IPS DF 6.9 (cell line): ENCODE data around the gene PABPN1L.

ENCODE experiments used
- DNase-seq: peaks from one replicate; pipeline ENCODE4 v3.0.0-alpha.2; 2013; ENCODE audit warnings: low read depth, low spot score
- H3K27ac ChIP-seq: one replicate; pipeline ENCODE4 v1.5.1; 2013; ENCODE audit warnings: low read length, control low read depth
- H3K27me3 ChIP-seq: 2 replicates; pipeline ENCODE4 v1.6.1; 2013; ENCODE audit warnings: mild to moderate bottlenecking, low read length; ENCODE audit not compliant: control insufficient read depth, insufficient read depth
- H3K36me3 ChIP-seq: 2 replicates; pipeline ENCODE4 v1.6.1; 2013; ENCODE audit warnings: low read length; ENCODE audit not compliant: control insufficient read depth, insufficient read depth
- H3K4me1 ChIP-seq: 2 replicates; pipeline ENCODE4 v1.6.1; 2013; ENCODE audit warnings: low read length; ENCODE audit not compliant: control insufficient read depth, insufficient read depth
- H3K4me3 ChIP-seq: 2 replicates; pipeline ENCODE4 v1.5.1; 2013; ENCODE audit warnings: mild to moderate bottlenecking, low read length
- H3K9me3 ChIP-seq: 2 replicates; pipeline ENCODE4 v1.6.1; 2013; ENCODE audit warnings: low read length, inconsistent platforms; ENCODE audit not compliant: control insufficient read depth, insufficient read depth
- WGBS: extraction: QIAGEN DNeasy Blood & Tissue Kit; methylation state at CpG from one replicate; pipeline ENCODE4 v1.1.7; 2013; ENCODE audit warnings: mixed read lengths, missing lambda C conversion rate; ENCODE audit not compliant: insufficient read length, insufficient coverage; 5-methylcytosine and 5-hydroxymethylcytosine counted together

Gene PABPN1L, protein sequence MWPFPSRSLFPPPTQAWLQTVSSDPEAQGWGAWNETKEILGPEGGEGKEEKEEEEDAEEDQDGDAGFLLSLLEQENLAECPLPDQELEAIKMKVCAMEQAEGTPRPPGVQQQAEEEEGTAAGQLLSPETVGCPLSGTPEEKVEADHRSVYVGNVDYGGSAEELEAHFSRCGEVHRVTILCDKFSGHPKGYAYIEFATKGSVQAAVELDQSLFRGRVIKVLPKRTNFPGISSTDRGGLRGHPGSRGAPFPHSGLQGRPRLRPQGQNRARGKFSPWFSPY

DNA sequence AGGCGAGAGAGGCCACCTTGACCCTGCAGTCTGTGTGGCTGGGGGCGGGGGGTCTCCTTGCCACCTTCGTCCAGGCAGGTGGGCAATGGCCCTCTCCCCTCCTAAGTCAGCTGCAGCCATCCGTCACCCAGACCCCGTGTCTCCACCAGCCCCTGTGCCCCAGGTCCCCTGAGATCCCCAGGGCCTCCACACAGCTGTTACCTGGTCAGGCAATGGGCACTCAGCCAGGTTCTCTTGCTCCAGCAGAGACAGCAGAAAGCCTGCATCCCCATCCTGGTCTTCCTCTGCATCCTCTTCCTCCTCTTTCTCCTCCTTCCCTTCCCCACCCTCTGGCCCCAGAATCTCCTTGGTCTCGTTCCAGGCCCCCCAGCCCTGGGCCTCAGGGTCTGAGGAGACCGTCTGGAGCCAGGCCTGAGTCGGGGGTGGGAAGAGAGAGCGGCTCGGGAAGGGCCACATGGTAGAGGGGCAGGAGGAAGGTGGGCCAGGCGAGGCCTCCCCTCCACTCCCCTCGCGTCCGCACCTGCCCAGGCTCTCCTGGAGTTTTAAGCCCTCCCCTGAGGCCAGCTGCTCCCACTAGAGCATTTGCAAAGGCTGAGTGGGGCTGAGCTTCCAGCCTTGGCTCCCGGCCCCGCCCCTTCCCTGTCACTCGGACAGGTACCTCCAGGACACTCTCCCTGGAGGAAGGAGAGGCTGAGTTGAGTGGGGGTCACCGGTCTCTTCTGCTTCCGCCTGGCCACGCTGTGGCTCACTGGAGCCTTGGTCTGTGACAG, at the start of gene PABPN1L:
TSS of gene PABPN1L (minus strand) at position 510 of the 770 bp plus-strand sequence. CDS start at position 456, 54 bp downstream.
- no peak within 1 kb of the TSS for H3K4me3 ChIP-seq
- H3K27me3 ChIP-seq = no peaks in the 10 kb centered on the region
- no peak for DNase-seq
- no peaks in the 10 kb centered on the region for H3K4me1 ChIP-seq
- WGBS = no CpG with 5 or more reads among the region's 20 CpGs
- H3K9me3 ChIP-seq = no peaks in the 10 kb centered on the region
- H3K36me3 ChIP-seq = peaks cover 5% of the 10 kb centered on the region; the same call in 1 of the 2 replicates
- no peak within 1 kb of the TSS for H3K27ac ChIP-seq

- no peak overlapping the region for H3K4me3 ChIP-seq
- no peaks in the 10 kb centered on the region for H3K27me3 ChIP-seq
- H3K27ac ChIP-seq = no peak overlapping the region
- H3K4me1 ChIP-seq = peaks cover 1% of the 10 kb centered on the region; the same call in 1 of the 2 replicates
- no peaks in the 10 kb centered on the region for H3K9me3 ChIP-seq
- WGBS = no CpG with 5 or more reads among the region's 30 CpGs
- DNase-seq = no peak
- H3K36me3 ChIP-seq = no peaks in the 10 kb centered on the region; the same call in 1 of the 2 replicates
These were observed 49.3 kb upstream of the PABPN1L start for GRCh38 chr16:88915639-88916327.

DNA sequence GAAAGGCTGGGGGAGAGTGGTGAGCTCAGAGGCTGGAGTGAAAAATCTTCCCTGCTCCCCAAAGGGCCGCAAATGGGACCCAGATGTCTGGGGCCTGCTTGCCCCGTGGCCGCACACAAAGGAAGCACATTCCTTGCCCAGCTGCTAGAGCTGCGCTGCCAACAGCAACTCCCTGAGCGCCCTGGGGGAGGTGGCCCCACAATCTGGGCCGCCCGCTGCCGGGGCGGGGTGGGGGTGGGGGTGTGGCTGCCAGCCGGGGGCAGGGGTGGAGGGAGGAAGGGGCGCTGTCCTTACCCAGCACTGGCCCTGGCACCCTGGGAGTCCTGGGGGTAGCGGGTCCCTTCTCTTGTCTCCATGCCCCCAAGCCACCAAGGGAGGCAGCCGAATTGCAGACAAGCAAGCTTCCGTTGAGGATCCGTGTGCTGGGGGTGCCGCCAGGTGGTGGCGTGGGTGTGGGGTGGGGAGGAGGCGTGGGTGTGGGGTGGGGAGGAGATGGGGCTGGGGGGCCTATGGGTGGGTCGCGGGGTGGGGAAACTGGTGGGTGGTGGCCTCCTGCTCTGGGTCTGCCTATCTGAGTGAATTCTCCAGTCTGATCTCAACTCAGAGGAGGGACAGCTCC, 48.4 kb upstream of the PABPN1L start:
- Histone ChIP-seq H3K36me3 (no peaks in the 10 kb centered on the region; the same call in 1 of the 2 replicates), H3K4me1 (peaks cover 1% of the 10 kb centered on the region; the same call in 1 of the 2 replicates), H3K27me3 (no peaks in the 10 kb centered on the region), H3K9me3 (no peaks in the 10 kb centered on the region), H3K4me3 (no peak overlapping the region), H3K27ac (no peak overlapping the region)
- DNase-seq = no peak
- WGBS = no CpG with 5 or more reads among the region's 20 CpGs

DNA sequence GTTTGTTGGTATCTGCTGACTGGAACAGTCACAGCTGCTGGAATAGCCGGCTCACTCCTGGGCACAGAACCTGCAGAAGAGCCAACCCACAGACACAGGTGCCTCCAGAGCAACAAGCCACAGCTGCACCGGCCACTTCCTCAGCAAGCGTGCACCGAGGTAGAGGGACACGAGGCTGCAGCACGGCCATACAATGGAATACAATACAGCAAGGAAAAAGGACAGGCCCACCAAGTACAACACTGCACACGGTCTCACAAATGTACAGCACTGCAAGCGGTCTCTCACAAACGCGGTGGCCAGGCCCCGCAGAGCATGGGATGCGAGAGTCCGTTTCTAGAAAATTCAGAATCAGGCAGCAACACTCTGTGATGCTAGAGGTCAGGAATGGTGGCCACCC, 47.4 kb upstream of the PABPN1L start:
- Histone ChIP-seq H3K27ac (no peak overlapping the region), H3K4me3 (no peak overlapping the region), H3K9me3 (no peaks in the 10 kb centered on the region), H3K4me1 (peaks cover 1% of the 10 kb centered on the region; the same call in 1 of the 2 replicates), H3K36me3 (no peaks in the 10 kb centered on the region; the same call in 1 of the 2 replicates), H3K27me3 (no peaks in the 10 kb centered on the region)
- DNase-seq = no peak
- WGBS = no CpG with 5 or more reads among the region's 13 CpGs

DNA sequence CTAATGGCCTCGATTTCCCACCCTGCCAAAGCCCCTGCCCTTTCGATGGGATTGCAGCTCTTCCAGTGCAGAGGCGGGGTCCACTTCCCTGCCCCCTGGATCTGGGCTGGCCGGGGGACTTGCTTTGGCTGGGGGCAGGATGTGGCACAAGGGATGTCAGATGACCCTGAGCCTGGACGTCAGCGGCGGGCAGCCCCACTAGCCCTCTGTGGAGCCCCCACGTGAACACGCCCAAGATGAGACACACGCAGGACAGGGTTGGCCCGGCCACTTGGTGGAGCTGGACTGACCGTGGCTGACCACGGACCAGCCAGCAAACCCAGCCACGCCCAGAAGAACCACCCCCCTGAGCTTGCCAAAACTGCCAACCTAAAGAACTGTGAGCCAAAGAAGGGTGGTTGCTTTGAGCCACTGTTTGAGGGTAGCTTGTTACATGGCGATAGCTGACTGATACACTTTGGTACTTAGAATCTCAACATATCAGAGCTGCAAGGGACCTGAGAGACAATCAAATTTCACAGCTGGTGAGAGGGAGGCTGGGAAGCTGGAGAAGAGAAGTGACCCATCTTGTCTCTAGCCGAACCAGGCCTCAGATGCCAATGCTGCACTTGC, 46.6 kb upstream of the PABPN1L start:
- no CpG with 5 or more reads among the region's 16 CpGs for WGBS
- Histone ChIP-seq H3K27me3 (no peaks in the 10 kb centered on the region), H3K4me3 (no peak overlapping the region)

DNA sequence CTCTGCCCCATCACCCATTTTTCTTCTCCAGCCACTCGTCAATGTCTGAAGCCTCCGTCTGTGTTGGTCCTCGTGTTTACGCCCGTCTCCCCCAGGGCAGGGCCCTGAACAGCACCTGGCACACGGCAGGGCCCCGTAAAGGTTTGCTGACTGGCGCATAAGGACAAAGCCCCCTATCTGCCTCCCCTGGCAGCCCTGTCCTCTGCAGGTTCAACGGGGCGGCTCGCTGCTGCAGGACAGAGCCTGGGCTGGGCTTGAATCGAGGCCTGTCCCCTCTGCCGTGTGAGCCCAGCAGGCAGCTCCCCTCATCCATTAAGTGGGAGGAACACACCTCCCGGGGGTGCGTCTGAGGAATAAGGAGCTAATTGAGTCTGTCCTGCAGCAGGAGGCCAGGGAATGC, 46.1 kb upstream of the PABPN1L start:
- H3K4me1 ChIP-seq = peaks cover 1% of the 10 kb centered on the region; the same call in 1 of the 2 replicates
- H3K27me3 ChIP-seq = no peaks in the 10 kb centered on the region
- DNase-seq = no peak
- no peaks in the 10 kb centered on the region; the same call in 1 of the 2 replicates for H3K36me3 ChIP-seq
- H3K27ac ChIP-seq = no peak overlapping the region
- H3K9me3 ChIP-seq = no peaks in the 10 kb centered on the region
- no peak overlapping the region for H3K4me3 ChIP-seq
- WGBS = no CpG with 5 or more reads among the region's 15 CpGs

More for the DNA sequence above, 46.6 kb upstream of the PABPN1L start:
- Histone ChIP-seq H3K27ac (no peak overlapping the region), H3K4me1 (peaks cover 1% of the 10 kb centered on the region; the same call in 1 of the 2 replicates), H3K36me3 (no peaks in the 10 kb centered on the region; the same call in 1 of the 2 replicates), H3K9me3 (no peaks in the 10 kb centered on the region)
- DNase-seq = no peak

DNA sequence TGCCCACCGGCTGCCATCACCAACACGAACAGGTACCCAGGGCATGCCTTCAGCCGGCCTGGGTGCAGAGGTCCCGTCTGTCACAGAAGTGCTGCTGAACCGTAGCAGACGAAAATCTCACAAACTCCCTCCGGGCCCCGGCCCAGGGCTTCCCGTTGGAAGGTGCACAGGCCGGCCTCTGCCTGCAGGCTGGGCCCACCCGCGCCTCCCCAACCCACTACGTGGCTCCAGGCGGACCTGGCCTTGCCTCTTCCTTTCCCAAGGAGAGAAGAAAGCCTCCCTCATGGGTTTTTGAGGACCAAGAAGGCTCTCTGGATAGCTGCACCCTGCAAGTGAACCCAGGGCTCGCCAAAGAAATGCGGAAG, 45.5 kb upstream of the PABPN1L start:
- no CpG with 5 or more reads among the region's 16 CpGs for WGBS
- H3K27me3 ChIP-seq = no peaks in the 10 kb centered on the region
- H3K27ac ChIP-seq = no peak overlapping the region
- no peak for DNase-seq
- no peak overlapping the region for H3K4me3 ChIP-seq
- no peaks in the 10 kb centered on the region for H3K4me1 ChIP-seq
- H3K36me3 ChIP-seq = no peaks in the 10 kb centered on the region; the same call in 1 of the 2 replicates
- no peaks in the 10 kb centered on the region for H3K9me3 ChIP-seq

- Histone ChIP-seq H3K9me3 (no peaks in the 10 kb centered on the region), H3K27me3 (no peaks in the 10 kb centered on the region), H3K36me3 (no peaks in the 10 kb centered on the region; the same call in 1 of the 2 replicates), H3K4me1 (no peaks in the 10 kb centered on the region), H3K27ac (no peak overlapping the region), H3K4me3 (no peak overlapping the region)
- WGBS = no CpG with 5 or more reads among the region's 36 CpGs
- no peak for DNase-seq
These were observed 44.9 kb upstream of the PABPN1L start for GRCh38 chr16:88911136-88911945.
